GM12892 (cell line): Measurements from ENCODE around the gene SPDEF.

ENCODE experiments used
- DNase-seq: peaks from one replicate; pipeline ENCODE4 v3.0.0; 2011; ENCODE audit not compliant: insufficient read length
- FAIRE-seq: peaks from 2 replicates; lab custom pipeline; 2011; peaks lifted over from hg19 to GRCh38; lab: Jason Lieb, UNC
- POLR2A ChIP-seq: IDR thresholded peaks from 2 replicates; pipeline ENCODE4 v1.6.1; 2011; ENCODE audit warnings: low read depth, low read length, control low read depth
- POLR2AphosphoS5 ChIP-seq: IDR thresholded peaks from 2 replicates; pipeline ENCODE4 v1.6.1; 2011; ENCODE audit warnings: low read depth, low read length, control low read depth
- TAF1 ChIP-seq: IDR thresholded peaks from 2 replicates; pipeline ENCODE4 v1.6.1; 2011; ENCODE audit warnings: low read depth, mild to moderate bottlenecking, control low read depth, low read length, borderline replicate concordance

SPDEF gene

GRCh38 chr6:34557228-34557627 lies 1.1 kb upstream of the SPDEF start:
- DNase-seq = no peak
- TF ChIP-seq TAF1 (no peak), POLR2AphosphoS5 (no peak), POLR2A (no peak)
- no peak for FAIRE-seq

- DNase-seq = no peak
- FAIRE-seq = no peak
- no peak for TF ChIP-seq POLR2A
- no peak for TF ChIP-seq POLR2AphosphoS5
- no peak for TF ChIP-seq TAF1
Measured at GRCh38 chr6:34556493-34556892, 364 bp upstream of the SPDEF start.

- DNase-seq = no peak
- TF ChIP-seq POLR2A (no peak), POLR2AphosphoS5 (no peak), TAF1 (no peak)
- FAIRE-seq = no peak
Measured at GRCh38 chr6:34555328-34555727, 801 bp downstream of the SPDEF start.

GRCh38 chr6:34555007-34555322 lies 1.2 kb downstream of the SPDEF start:
- no peak for FAIRE-seq
- no peak for TF ChIP-seq POLR2AphosphoS5
- no peak for TF ChIP-seq TAF1
- no peak for TF ChIP-seq POLR2A
- no peak for DNase-seq

- FAIRE-seq (no peak), DNase-seq (no peak)
- TF ChIP-seq TAF1 (no peak), POLR2A (no peak), POLR2AphosphoS5 (no peak)
Measured at GRCh38 chr6:34554291-34555006, 1.7 kb downstream of the SPDEF start.

- no peak for TF ChIP-seq POLR2AphosphoS5
- TF ChIP-seq POLR2A = no peak
- no peak for TF ChIP-seq TAF1
- no peak for DNase-seq
- no peak for FAIRE-seq
Measured at GRCh38 chr6:34553750-34554149, 2.4 kb downstream of the SPDEF start.

- no peak for DNase-seq
- FAIRE-seq = no peak
Measured at GRCh38 chr6:34553146-34553545, 3.0 kb downstream of the SPDEF start.

GRCh38 chr6:34552620-34553019 lies 3.5 kb downstream of the SPDEF start:
- TF ChIP-seq POLR2AphosphoS5 (no peak), TAF1 (no peak), POLR2A (no peak)
- DNase-seq (no peak), FAIRE-seq (no peak)

More at GRCh38 chr6:34553146-34553545, 3.0 kb downstream of the SPDEF start:
- TF ChIP-seq POLR2A (no peak), TAF1 (no peak), POLR2AphosphoS5 (no peak)

GRCh38 chr6:34551720-34552119 lies 4.4 kb downstream of the SPDEF start:
- TF ChIP-seq POLR2AphosphoS5 = no peak
- TF ChIP-seq TAF1 = no peak
- TF ChIP-seq POLR2A = no peak
- FAIRE-seq (no peak), DNase-seq (no peak)

- FAIRE-seq (no peak), DNase-seq (no peak)
- TF ChIP-seq POLR2A (no peak), TAF1 (no peak), POLR2AphosphoS5 (no peak)
Measured at GRCh38 chr6:34549804-34550202, 6.3 kb downstream of the SPDEF start.

- FAIRE-seq = no peak
- TF ChIP-seq POLR2AphosphoS5 = no peak
- TF ChIP-seq POLR2A = no peak
- no peak for TF ChIP-seq TAF1
- DNase-seq = no peak
Measured at GRCh38 chr6:34549026-34549803, 6.9 kb downstream of the SPDEF start.
